ENCODE measurements around the gene TRMT61A.

Gene TRMT61A

GRCh38 chr14:103546652-103547454, 17.9 kb downstream of the TRMT61A start:
- TF ChIP-seq CTCF (IDR thresholded peaks at IDR 0.05), result peak; percentile 59
- H3K27ac ChIP-seq, result no peak overlapping the region
- H3K4me3 ChIP-seq, result no peak overlapping the region
- no peak for DNase-seq (ENCODE audit: low spot score)

- no peak for DNase-seq (ENCODE audit: low spot score)
- no peak overlapping the region for H3K4me3 ChIP-seq
- H3K27ac ChIP-seq, result no peak overlapping the region
- no peak for TF ChIP-seq CTCF (IDR thresholded peaks at IDR 0.05)
Measured at GRCh38 chr14:103547455-103547940, 18.5 kb downstream of the TRMT61A start.

GRCh38 chr14:103547941-103548462, 19.0 kb downstream of the TRMT61A start:
- H3K4me3 ChIP-seq, result no peak overlapping the region
- H3K27ac ChIP-seq, result no peak overlapping the region
- TF ChIP-seq CTCF (IDR thresholded peaks at IDR 0.05), result no peak
- no peak for DNase-seq (ENCODE audit: low spot score)

- no peak overlapping the region for H3K4me3 ChIP-seq
- TF ChIP-seq CTCF (IDR thresholded peaks at IDR 0.05), result no peak
- peak overlapping the region in 1 of 2 donors; percentile 96 for H3K27ac ChIP-seq
- DNase-seq (ENCODE audit: low spot score), result no peak
Measured at GRCh38 chr14:103548463-103549351, 19.7 kb downstream of the TRMT61A start.

GRCh38 chr14:103549361-103550311, 20.6 kb downstream of the TRMT61A start:
- Histone ChIP-seq H3K4me3 (no peak overlapping the region), H3K27ac (peak overlapping the region; percentile 90 to 96)
- DNase-seq (ENCODE audit: low spot score), result no peak
- no peak for TF ChIP-seq CTCF (IDR thresholded peaks at IDR 0.05)

Measured in coronary artery (tissue), 2 donors.